BLaER1 treated with 17β-estradiol and CSF1 and Interleukin-3, amounts not matched to agents 10 nM and 100 nM (cell line): ENCODE measurements around the gene RRAD.

Source experiments
- H3K27ac ChIP-seq, 11 experiments: shearing (Covaris generic); formaldehyde crosslinking; 2 replicates each; pipeline ENCODE4 v1.8.1; 2022
- H3K27me3 ChIP-seq, 11 experiments: shearing (Covaris generic); formaldehyde crosslinking; 2 replicates each; pipeline ENCODE4 v1.8.1; 2022
- H3K36me3 ChIP-seq, 11 experiments: shearing (Covaris generic); formaldehyde crosslinking; 2 replicates each; pipeline ENCODE4 v1.8.1; 2022
- H3K4me1 ChIP-seq, 10 experiments: shearing (Covaris generic); formaldehyde crosslinking; 2 replicates each; pipeline ENCODE4 v1.8.1; 2022
- H3K4me2 ChIP-seq, 11 experiments: shearing (Covaris generic); formaldehyde crosslinking; 2 replicates each; pipeline ENCODE4 v1.8.1; 2022
- H3K4me3 ChIP-seq, 10 experiments: shearing (Covaris generic); formaldehyde crosslinking; 2 replicates each; pipeline ENCODE4 v1.8.1; 2022
- H3K9ac ChIP-seq, 11 experiments: shearing (Covaris generic); formaldehyde crosslinking; 2 replicates each; pipeline ENCODE4 v1.8.1; 2022
- H3K9me3 ChIP-seq, 11 experiments: shearing (Covaris generic); formaldehyde crosslinking; replicated peaks in 1 of 11; 2 replicates each; pipeline ENCODE4 v1.8.1; 2022
- H4K20me1 ChIP-seq, 11 experiments: shearing (Covaris generic); formaldehyde crosslinking; 2 replicates each; pipeline ENCODE4 v1.8.1; 2022
- Cebpa-rat ChIP-seq, 11 experiments: shearing (Covaris generic); IDR thresholded peaks; 2 replicates each; pipeline ENCODE4 v1.8.1; 2022

RRAD gene

DNA sequence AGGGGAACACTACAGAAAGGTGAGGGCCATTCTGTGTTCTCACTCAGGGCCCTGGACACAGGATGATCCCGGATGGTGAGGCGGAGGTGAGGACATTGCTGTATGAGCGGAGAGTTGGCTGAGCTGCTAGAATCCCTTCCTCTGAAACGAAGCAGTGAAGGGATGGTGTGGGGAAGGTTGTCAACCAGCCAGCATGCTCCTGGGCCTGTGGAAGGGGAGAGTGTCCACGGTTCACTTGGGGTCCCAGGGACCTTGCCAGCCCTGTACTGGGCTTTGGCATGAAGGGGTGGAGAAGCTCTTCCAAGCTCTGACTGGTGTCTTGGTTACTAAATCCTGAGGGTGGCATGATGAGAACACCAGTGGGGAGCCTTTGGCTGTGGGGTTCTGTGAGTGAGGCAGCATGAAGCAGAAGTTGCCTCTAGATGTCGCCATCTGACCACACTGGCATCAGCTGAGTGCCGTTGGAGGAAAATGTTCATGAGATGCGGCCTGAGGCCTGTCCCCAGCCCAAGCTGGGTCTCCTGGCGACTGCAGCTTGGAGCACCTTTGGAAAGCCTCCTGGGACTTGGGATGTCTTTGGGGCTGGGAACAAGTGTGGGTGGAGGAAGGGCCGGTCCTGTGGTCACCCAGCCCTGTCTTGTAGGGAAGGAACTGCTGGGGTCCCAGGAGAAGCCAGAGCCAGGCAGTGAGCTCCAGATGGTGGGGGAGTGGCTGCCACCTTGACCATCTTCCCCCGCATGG, 30.2 kb downstream of the RRAD start:
- peak overlapping the region in 9 of 11 experiments; percentile 32 to 69 (median 56); a peak in 17 of 22 replicates for H3K4me2 ChIP-seq
- H3K4me3 ChIP-seq: no peak overlapping the region
- H3K36me3 ChIP-seq: peaks cover 0 to 17% (median 4%) of the 10 kb centered on the region in 11 experiments; a peak in 7 of 22 replicates
- peaks cover 16 to 40% (median 36%) of the 10 kb centered on the region in 10 experiments for H3K4me1 ChIP-seq
- TF ChIP-seq Cebpa-rat (IDR thresholded peaks at IDR 0.05): no peak
- H4K20me1 ChIP-seq: peaks cover 0 to 40% (median 15%) of the 10 kb centered on the region in 11 experiments; a peak in 13 of 22 replicates
- peak overlapping the region in 5 of 11 experiments; percentile 23 to 47 (median 37); a peak in 7 of 22 replicates for H3K9ac ChIP-seq
- no peaks in the 10 kb centered on the region for H3K27me3 ChIP-seq
- H3K27ac ChIP-seq: no peak overlapping the region
- H3K9me3 ChIP-seq: no peaks in the 10 kb centered on the region

DNA sequence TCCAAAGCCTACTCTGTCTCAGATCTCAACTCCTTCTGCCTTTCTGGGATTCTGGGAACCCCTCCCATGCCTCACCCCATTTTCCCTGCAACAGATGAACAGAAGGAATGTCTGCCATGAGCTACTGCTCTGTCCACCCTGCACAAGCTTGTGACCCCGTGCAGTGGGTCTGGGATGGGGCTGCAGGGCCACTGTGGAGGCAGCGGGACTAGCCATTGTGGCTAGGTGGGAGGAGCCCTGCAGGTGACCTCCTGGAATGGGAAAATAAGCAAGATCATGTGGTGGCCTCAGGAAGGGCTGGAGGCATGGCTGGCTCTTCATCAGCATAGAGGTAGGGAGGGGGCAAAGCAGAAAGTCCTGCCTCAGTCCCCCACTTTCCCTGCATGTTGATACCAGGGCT, 31.3 kb downstream of the RRAD start:
- Histone ChIP-seq H3K9me3 (no peaks in the 10 kb centered on the region), H3K27ac (no peak overlapping the region), H3K4me2 (no peak overlapping the region), H3K9ac (no peak overlapping the region), H3K4me1 (peaks cover 6 to 35% (median 27%) of the 10 kb centered on the region in 10 experiments), H3K4me3 (no peak overlapping the region), H3K27me3 (no peaks in the 10 kb centered on the region), H3K36me3 (peaks cover 0 to 25% (median 4%) of the 10 kb centered on the region in 11 experiments; a peak in 10 of 22 replicates), H4K20me1 (peaks cover 0 to 51% (median 15%) of the 10 kb centered on the region in 11 experiments; a peak in 13 of 22 replicates)
- TF ChIP-seq Cebpa-rat (IDR thresholded peaks at IDR 0.05): no peak

DNA sequence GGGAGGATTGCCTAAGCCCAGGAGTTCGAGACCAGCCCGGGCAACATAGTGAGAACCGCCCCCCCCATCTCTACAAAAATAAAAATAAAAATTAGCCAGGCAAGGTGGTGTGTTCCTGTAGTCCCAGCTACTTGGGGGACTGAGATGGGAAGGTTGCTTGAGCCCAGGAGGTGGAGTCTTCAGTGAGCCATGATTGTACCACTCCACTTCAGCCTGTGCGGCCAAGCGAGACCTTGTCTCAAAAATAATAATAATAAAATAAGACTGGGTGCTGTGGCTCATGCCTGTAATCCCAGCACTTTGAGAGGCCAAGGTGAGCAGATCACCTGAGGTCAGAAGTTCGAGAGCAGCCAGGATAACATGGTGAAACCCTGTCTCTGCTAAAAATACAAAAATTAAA, 33.5 kb downstream of the RRAD start:
- peaks cover 0 to 45% (median 17%) of the 10 kb centered on the region in 11 experiments; a peak in 15 of 22 replicates for H3K36me3 ChIP-seq
- H4K20me1 ChIP-seq: peaks cover 0 to 74% (median 21%) of the 10 kb centered on the region in 11 experiments; a peak in 17 of 22 replicates
- TF ChIP-seq Cebpa-rat (IDR thresholded peaks at IDR 0.05): no peak

GRCh38 chr16:66891360-66891759, 34.0 kb downstream of the RRAD start:
- Histone ChIP-seq H3K36me3 (peaks cover 0 to 49% (median 21%) of the 10 kb centered on the region in 11 experiments; a peak in 18 of 22 replicates), H4K20me1 (peaks cover 0 to 78% (median 25%) of the 10 kb centered on the region in 11 experiments; a peak in 17 of 22 replicates), H3K9ac (no peak overlapping the region), H3K4me3 (no peak overlapping the region), H3K27ac (no peak overlapping the region), H3K4me2 (no peak overlapping the region), H3K27me3 (no peaks in the 10 kb centered on the region), H3K9me3 (no peaks in the 10 kb centered on the region), H3K4me1 (peaks cover 6 to 61% (median 47%) of the 10 kb centered on the region in 10 experiments)
- no peak for TF ChIP-seq Cebpa-rat (IDR thresholded peaks at IDR 0.05)

More for the DNA sequence above, 33.5 kb downstream of the RRAD start:
- H3K4me1 ChIP-seq: peaks cover 6 to 58% (median 43%) of the 10 kb centered on the region in 10 experiments
- H3K27ac ChIP-seq: no peak overlapping the region
- H3K9ac ChIP-seq: no peak overlapping the region
- no peaks in the 10 kb centered on the region for H3K27me3 ChIP-seq
- no peak overlapping the region for H3K4me3 ChIP-seq
- H3K4me2 ChIP-seq: no peak overlapping the region
- no peaks in the 10 kb centered on the region for H3K9me3 ChIP-seq

DNA sequence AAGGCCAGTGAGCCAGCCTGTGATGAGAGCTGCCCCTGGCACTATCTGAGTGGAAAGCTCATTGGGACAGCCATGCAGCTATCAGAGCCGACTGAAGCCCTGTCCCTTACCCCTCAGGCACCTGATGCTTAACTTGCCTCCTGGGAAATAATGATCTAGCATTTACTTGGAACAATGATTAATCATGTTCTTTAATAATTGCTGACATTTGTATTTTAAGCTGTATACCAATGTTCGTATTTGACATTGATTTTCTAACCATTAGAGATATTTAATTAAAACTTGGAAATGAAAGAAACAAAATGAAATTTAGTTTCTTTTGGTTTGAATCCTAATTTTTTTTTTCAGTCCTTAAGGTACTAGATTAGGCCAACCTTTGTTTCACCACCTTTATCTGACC, 34.5 kb downstream of the RRAD start:
- Histone ChIP-seq H3K27ac (no peak overlapping the region), H3K4me3 (no peak overlapping the region), H3K9ac (no peak overlapping the region), H3K27me3 (no peaks in the 10 kb centered on the region), H3K4me2 (no peak overlapping the region), H3K36me3 (peaks cover 3 to 55% (median 27%) of the 10 kb centered on the region in 11 experiments; a peak in 20 of 22 replicates), H4K20me1 (peaks cover under 1 to 80% (median 31%) of the 10 kb centered on the region in 11 experiments; a peak in 17 of 22 replicates), H3K9me3 (no peaks in the 10 kb centered on the region), H3K4me1 (peaks cover 6 to 57% (median 44%) of the 10 kb centered on the region in 10 experiments)
- no peak for TF ChIP-seq Cebpa-rat (IDR thresholded peaks at IDR 0.05)

GRCh38 chr16:66889622-66890021, 35.7 kb downstream of the RRAD start:
- H4K20me1 ChIP-seq: peaks cover 4 to 84% (median 43%) of the 10 kb centered on the region in 11 experiments; a peak in 19 of 22 replicates
- H3K4me3 ChIP-seq: no peak overlapping the region
- TF ChIP-seq Cebpa-rat (IDR thresholded peaks at IDR 0.05): no peak
- H3K9me3 ChIP-seq: no peaks in the 10 kb centered on the region
- peak overlapping the region in 1 of 11 experiments; percentile 1; a peak in 1 of 22 replicates for H3K4me2 ChIP-seq
- H3K9ac ChIP-seq: no peak overlapping the region
- no peaks in the 10 kb centered on the region for H3K27me3 ChIP-seq
- H3K4me1 ChIP-seq: peaks cover 6 to 58% (median 46%) of the 10 kb centered on the region in 10 experiments
- peaks cover 15 to 66% (median 38%) of the 10 kb centered on the region in 11 experiments for H3K36me3 ChIP-seq
- H3K27ac ChIP-seq: no peak overlapping the region

GRCh38 chr16:66888647-66889615, 36.4 kb downstream of the RRAD start:
- Histone ChIP-seq H3K4me1 (peaks cover 6 to 65% (median 53%) of the 10 kb centered on the region in 10 experiments), H4K20me1 (peaks cover 4 to 84% (median 45%) of the 10 kb centered on the region in 11 experiments; a peak in 19 of 22 replicates), H3K9ac (no peak overlapping the region), H3K27me3 (no peaks in the 10 kb centered on the region), H3K9me3 (no peaks in the 10 kb centered on the region), H3K4me3 (no peak overlapping the region), H3K27ac (no peak overlapping the region), H3K36me3 (peaks cover 21 to 73% (median 45%) of the 10 kb centered on the region in 11 experiments), H3K4me2 (peak overlapping the region in 2 of 11 experiments; percentile 1 to 5; a peak in 2 of 22 replicates)
- no peak for TF ChIP-seq Cebpa-rat (IDR thresholded peaks at IDR 0.05)

DNA sequence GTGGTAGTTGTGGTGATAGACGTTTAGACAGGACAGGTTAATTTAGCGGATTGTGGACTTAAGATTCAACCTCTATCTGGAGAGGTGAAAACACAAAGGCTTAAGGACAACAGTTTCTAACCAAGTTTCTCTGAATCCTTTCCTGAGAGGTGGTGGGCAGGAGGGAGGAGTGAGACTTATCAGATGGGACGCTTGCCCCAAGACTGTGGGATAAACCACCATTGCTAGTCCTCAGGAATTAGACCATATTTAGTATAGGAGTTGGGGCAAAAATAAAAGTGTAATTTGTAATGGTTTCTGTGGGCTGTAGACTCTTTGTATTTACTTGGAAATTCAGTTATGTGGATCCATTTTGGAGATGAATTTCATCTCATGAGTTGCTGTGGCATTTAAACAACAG, 38.4 kb downstream of the RRAD start:
- peaks cover 4 to 99% (median 56%) of the 10 kb centered on the region in 11 experiments; a peak in 20 of 22 replicates for H4K20me1 ChIP-seq
- H3K9me3 ChIP-seq: no peaks in the 10 kb centered on the region
- no peak overlapping the region for H3K9ac ChIP-seq
- H3K36me3 ChIP-seq: peaks cover 24 to 86% (median 51%) of the 10 kb centered on the region in 11 experiments
- H3K4me1 ChIP-seq: peaks cover 4 to 80% (median 65%) of the 10 kb centered on the region in 10 experiments; a peak in 18 of 20 replicates
- H3K4me2 ChIP-seq: peak overlapping the region in 10 of 11 experiments; percentile 1 to 31 (median 18); a peak in 11 of 22 replicates
- no peak for TF ChIP-seq Cebpa-rat (IDR thresholded peaks at IDR 0.05)
- no peak overlapping the region for H3K27ac ChIP-seq
- no peaks in the 10 kb centered on the region for H3K27me3 ChIP-seq
- H3K4me3 ChIP-seq: no peak overlapping the region
